Measurements from ENCODE around the gene DLST.

The DLST gene

DNA sequence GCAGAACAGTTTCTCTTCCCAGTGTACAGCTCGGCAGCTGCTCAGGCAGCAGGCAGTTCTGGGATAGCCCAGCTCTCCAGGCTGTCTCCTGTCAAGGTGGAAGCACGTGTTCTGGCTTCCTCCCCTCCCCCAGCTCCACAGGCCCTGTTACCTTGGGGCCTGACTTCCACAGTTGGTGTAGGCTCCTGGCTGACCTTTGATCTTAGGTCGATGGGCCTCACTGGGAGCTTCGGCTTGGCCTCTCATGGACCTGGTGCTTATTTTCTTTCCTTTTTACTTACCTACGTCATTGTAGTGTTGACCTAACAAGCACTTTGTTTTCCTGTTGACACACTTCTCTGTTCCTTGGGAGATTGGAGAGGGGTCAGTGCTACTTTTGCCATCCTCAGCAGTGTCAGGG, 17.0 kb downstream of the DLST start:
- DNase-seq, result no peak

DNA sequence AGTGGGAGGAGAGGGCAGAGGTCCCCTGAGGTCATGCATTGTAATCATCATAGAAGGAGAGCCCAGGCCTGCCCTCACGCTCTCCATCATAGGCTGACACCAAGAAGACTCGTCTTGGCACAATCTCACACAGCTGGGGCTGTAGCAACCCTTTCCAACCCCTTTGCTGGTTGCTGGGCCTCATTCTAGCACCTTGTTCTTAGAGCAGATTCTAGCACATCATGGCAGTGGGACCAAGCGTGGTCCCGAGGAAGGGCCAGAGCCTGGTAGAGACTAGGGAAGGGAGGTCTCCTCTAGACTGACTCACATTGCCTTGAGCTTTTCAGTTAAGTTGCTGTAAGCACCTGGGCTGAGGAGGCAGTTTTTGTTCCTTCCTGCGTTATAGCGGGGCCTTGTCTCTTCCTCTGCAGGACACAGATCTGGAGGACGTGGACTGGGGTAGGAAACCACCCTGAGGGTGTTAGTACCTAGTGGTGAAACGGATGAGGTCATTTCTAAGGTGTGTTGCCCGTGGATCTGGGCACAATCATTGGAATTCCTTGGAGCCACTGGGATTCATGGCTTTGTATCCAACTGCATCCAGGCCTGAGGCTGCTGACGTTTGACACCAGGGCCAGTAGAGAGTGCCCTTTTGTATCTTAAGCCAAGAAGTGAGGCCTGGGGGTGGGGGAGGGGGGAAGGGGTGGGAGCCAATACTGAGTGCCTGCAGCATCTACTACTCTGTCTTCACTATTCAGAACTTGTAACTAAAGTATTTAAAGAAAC, 21.4 kb downstream of the DLST start:
- DNase-seq, result no peak

DNA sequence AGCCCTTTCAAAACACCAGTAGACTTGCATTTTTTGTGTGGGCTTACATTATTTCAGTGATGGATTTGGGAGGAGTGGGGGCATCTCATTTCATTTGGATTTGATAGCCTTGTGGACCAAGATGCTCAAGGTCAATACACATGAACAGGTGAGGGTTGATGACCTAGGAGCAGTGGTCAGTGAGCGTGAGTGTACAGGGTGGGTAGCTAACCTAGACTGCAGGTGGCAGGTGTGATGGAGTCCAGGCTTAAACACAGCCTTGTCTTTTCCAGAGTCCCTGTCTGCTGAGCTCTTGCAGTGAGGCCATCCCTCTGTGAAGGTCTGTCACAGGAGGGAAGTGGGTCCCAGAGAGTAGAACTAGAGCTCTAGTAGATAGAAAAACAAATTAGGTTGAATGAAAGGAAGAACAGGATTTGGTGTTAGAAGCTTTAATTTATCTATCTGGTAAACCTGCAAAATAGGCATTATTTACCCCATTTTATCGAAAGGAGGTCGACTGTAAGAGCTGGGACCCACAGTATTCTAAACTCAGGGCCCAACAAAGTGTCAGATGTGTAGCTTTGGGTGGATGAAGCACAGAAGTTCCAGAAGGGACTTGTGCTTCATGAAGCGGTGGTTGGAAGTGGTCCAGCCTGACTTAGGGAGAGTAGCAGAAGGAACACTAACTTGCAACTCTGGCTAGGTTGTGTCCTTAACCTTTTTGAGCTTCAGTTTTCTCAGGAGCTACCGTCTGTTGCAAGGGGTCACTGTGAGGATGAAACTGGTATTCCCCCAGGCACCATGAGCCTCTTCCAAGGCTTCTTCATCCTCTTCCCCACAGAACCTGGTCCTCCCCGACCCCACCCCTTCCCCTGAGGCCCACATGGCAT, 23.2 kb downstream of the DLST start:
- no peak for DNase-seq

DNA sequence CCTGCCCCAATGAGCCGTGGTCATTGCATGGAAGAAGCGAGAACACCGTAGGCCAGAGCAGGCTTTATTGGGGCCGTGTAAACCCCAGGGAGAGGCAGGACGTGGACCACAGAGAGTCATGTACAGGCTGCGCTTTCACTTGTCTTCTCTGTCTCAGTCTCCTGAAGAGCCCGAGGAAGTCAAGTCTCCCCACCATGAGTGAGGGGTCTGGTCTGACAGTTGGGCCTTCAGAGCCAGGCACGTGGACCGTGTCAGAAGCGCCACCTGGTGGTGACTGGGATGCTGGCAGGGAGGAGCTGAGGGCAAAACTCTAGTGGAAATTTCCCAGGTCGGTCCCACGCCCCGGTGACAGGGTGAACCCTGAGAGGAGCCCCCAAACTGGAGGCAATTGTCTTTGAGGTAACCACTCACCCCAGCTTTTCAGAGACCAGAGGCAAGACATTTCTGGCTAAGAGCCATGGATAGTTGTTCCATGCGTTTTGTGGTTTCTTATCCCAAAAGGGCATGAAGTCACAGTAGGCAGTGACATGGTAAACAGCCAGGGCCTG, 24.0 kb downstream of the DLST start:
- DNase-seq, result peak in 1 of 2 experiments; percentile 65

DNA sequence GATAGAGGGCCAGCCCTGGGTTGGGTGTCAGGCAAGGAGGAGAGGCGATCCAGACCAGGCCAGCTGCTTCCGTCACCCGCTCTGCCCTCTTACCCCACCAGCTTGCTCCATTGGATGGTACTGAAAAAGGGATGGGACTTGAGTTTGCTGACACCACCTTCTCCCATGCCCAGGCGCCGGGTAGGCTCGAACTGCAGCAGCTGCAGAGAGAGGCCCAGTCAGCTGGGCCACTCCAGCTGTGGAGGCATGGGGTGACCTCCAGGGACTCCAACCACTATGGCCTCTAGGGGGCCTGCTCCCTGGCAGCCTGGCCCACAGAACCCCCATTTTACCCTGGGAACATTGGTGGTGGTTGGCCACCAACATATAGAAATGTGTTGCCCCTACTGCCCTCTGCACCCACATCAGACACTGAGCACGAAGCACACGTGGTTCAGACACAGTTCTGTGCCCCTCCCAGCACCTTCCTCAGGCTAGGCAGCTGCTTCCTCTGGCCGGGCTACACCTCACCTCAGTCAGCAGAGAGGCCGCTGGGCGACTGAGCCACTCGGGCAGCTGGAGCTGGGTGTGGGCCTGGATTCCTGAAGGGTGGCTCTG, 25.3 kb downstream of the DLST start:
- DNase-seq, result no peak

DNA sequence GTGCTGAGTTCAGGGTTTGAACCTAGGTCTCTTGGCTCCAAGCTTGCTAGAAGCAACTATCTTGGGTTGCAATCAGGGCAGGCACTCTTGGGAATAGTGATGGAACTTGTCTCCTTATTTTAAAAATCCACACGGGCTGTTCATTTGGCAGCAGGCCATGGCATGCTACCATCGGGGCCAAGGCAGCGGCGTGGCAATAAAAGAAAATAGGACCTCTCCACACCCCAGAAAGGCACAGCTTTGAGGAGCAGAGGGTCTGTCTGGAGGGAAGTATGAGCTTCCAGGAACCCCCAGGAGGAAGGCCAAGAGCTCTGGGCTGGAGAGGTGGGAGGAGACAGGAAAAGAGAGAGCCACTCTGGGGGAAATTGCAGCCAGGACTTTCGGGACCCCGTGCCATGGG, 26.0 kb downstream of the DLST start:
- no peak for DNase-seq

DNA sequence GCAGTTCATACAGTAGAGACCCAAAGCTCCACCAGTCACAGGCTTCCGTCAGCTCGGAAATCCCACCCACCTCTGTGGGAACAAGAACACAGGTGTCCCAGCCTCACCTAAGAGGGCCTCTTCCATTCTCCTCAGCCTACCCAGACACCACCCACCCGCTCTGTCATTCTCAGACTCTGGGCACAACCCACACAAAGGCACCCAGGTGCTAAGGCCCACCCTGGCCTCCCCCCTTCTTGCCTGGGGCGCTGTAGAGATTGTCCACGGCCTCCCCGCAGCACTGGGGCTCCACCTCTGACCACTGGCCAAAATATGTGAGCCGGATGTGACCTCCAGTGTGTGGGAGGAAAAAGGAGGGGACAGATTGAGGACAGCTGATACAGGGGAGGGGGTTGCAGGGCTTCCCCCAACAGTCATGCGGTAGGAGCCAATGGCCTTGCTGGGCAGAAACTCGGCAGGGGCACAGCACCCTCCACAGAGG, 27.2 kb downstream of the DLST start:
- no peak for DNase-seq

DNA sequence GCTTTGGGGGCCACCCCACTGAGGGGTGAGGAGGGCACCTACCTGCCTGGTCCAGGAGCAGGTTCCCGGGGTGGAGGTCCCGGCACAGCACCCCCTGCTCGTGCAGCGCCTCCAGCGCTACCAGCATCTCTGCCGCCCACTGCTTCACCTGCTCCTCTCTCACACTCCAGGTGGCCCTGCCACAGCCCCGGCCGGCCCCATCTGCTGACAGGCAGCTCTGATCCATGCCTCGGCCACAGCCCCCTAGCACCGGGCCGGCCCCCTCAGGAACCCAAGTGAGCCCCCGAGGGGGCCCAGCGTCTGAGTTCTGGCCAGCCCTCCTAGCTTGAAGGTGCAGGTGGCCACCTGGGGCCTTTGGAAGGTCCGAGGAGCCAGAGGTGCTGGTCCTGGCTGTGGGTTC, 27.8 kb downstream of the DLST start:
- no peak for DNase-seq

DNA sequence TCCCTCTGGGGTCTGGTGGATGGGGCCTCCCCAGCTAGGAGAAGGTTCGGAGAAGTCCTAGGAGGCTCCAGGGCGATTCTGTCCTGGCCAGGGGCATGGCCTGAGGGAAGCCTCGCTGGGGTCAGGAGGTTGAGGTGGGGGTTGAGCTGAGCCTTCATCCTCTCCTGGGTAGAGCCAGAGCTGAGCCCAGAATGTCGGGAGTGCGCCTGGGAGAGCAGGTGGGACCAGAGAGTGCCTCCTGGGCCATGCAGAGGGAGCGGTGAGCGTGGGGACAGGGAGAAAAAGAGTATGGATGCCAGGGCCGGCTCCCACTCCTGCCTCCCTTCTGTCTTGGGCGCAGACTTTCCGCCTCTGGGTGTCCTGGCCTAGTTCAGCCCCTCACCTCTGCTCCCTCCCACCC, 28.2 kb downstream of the DLST start:
- DNase-seq, result no peak

DNA sequence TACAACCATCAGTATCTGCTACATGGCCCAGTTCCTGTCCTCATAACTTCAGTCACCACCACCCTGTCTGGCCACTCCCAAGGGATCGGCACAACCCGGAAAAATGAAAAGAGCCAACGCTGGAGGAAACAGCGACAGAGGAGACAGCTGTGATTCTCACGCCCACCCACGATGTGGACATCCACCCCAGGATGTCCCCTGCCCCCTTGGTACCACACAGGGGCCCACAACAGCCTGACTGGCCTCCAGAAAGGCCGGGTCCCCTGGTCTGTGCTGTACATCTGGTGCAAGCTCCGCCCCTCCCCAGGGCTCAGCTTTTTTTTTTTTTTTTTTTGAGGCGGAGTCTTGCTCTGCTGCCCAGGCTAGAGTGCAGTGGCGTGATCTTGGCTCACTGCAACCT, 28.8 kb downstream of the DLST start:
- DNase-seq, result no peak

DNA sequence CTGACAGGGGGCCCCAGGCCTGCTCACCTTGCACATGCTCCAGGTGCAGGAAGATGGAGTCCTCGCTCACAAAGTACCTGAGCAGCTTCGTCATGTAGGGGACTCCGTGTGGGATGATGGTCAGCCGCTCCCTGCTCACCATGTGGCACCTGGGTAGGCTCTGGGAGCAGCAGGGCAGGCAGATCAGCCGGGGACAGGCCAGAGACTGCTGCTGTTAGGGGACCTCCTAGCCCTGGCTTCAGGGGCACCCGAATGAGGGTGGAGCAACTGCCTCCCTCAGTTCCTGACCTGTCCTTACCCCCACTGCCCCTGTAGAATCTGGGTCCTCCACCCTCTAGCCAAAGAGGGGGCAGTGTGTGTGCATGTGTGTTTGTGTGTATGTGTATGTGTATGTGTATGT, 29.5 kb downstream of the DLST start:
- DNase-seq, result no peak

DNA sequence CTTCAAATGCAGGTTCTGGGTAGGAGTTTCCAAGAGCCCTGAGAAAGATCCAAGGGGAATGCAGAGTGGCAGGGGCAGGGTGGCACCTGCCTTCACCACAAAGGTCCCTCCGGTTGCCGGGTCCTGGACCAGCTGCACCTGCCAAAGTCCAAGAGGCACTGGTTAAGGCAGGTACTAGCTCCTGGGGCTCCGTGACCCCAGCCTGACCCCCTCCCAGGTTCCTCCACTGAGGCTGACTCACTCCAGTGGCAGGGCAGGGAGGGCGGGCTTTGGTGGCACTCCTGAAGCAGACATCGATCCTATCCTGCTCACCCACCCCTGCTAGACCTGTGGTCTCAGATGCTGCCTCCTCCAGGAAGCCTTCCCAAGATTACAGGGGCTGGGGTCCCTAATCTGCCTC, 30.0 kb downstream of the DLST start:
- DNase-seq, result no peak

DNA sequence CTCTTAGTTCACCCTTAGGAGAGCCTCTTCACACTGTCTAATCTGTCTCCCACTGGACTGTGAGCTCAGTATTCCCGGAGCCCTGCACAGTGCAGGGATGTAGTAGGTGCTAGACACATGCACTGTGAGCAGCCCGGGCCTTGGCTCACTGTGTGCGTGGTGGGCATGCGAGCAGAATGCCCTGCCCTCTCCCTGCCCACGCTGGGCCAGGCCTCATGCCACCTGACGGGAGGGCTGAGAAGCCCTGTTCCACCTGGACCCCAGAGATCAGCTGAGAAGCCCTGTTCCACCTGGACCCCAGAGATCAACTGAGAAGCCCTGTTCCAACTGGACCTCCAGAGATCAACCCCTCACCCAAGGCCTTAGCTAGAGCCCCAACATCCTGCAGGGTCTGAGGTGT, 30.4 kb downstream of the DLST start:
- DNase-seq, result no peak

DNA sequence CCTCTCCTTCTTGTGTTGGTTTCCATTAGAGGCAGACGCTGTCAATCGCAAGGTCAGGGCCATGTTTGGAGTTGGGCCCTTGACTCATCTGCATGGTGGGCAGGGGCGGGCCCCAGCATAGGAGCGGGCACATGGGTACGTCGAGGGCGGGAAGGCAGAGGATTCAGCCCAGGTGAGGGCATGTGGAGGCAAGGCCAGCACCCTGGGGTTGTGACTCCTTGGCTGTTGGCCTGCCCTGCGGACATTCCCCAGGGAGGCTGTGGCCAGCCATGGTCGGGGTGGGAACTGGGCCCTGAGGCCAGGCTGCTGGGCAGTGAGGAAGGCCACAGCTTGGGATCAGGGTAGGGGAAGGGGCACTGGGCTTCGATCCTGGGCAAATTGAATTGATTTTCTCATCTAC, 31.1 kb downstream of the DLST start:
- DNase-seq, result no peak

DNA sequence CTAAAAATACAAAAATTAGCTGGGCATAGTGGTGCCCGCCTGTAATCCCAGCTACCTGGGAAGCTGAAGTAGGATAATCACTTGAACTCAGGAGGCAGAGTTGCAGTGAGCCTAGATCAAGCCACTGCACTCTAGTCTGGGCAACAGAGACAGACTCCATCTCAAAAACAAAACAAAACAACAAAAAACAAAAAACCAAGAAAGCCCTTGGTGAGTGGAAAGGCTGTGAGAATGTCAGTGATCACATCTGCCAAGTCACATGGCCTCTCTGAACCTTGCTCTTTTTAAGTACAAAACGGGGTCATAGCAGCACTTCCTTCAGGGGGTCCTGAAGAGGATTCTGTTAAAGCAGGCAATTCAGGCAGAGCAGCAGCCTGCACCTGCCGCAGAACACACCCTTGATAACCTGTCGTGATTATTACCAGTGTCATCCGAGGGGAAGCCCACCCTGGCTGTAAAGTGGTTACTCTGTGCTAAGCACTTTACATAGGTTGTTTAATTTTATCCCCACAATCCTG, 31.7 kb downstream of the DLST start:
- no peak for DNase-seq

DNA sequence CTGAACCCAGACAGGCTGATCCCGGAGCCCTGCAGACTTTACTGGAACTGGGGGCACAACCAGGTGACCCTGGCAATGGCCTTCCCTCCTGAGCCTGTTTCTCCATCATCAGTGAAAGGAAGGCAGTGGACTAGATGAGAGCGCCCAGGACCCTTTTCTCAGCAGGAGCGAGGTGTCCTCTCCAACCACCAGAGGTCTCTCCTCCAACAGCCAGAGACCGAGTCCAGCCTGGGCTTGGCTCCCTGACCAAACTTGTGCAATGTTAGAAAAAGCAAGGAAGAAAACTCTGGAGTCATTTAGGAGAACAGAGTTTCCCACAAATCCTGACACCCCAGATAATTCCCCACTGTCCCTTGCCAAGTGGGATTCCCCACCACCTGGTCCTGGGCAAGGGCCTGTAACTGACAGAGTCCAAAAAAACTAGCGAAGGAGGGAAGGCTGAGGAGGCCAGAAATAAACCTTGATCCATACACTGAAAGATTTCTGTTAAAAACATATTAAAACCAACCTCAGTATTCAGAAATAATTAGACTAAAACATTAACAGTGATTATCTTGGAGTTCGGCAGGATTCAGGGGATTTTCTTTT, 32.4 kb downstream of the DLST start:
- peak in 1 of 2 experiments; percentile 39 for DNase-seq

DNA sequence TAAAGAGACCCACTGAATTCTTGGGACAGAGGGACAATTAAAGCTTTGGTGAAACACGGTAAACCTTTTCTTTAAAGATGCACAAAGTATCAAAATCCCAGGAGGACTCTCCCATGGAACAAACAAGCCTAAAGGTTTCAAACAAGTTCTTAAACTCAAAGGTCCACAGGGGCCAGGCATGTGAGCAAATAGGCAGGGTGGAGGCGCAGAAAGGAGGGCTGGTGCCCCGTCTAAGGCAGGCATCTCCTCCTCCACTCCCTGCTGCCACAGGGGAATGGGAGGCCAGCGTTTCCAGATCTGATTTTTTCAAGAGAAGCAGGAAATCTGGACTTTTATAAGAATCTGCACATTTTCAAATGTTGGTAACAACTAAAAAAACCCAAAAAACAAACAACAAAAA, 33.7 kb downstream of the DLST start:
- no peak for DNase-seq

DNA sequence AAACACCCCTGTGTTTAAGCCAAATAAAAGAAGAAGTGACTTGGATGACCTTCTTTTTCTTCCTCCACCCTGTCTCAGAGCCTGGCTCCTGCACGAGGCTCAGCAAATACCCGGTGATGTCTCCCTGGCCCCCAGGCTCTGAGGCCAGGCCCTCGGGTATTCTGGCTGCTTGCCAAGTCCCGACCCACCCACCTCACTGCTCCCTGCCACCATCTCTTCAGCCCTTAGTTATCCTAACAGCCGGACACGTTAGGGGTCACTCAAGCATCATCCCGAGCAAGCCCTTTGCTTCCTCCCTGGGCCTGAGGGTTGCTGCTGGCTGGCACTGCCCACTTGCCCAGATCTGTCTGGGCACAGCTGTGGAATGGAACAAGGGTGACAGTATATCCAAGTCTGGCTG, 34.1 kb downstream of the DLST start:
- DNase-seq, result no peak

DNA sequence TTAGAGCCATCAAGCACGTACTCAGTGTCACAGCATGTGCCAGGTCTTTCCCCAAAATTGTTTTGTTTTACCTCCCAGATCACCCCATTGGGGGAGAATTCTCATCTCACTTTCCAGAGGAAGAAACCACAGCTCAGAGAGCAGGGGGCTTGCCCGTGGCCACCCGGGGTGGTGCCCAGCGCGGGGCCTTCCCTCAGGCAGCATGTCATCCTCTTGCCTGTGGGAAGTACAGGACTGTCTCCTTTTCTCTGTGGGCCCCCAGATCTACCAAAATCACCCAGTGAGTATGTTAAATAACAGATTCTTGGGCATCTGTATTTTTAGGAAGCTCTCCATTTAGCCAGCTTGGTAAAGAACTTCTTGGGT, 35.4 kb downstream of the DLST start:
- no peak for DNase-seq

DNA sequence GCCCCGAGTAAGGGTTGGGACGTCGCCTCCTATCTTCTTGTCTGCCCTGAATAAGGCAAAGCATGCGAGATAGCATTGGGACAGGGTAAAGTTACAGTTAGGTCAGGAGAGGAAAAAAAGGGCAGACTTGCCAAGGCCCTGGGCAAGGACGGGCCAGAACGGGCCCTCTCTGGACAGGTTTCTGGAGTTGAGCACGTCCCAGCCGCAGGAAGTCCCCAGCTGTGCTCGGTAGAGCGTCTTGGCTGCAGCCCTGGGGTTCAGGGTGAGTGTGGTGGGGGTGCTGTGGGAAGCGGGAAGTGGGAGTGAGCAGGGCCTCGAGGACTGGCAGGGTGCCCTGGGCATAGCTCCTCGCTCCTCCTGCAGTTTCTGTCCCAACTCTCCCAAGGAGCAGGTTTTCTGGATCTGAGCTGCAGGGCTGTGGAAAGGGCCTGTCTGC, 35.9 kb downstream of the DLST start:
- DNase-seq, result no peak

DNA sequence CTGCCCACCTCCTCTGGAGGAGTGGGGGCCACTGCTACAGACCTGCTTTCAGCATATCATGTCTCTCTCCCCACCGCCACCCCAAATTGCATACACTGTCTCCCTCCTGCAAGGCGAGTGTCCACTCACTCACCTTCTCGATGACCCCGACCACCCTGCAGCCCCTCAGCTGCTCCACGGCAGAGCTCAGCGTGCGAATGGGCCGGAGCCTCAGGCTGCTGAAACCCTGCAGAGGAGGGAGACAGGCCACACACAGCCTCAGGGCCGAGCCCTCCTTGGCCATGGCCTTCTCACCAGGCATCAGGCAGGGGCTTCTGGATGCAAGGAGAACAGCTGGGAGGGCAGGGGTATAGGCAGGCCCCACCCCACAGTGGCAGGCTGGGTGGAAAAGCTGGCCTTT, 36.7 kb downstream of the DLST start:
- DNase-seq, result no peak

DNA sequence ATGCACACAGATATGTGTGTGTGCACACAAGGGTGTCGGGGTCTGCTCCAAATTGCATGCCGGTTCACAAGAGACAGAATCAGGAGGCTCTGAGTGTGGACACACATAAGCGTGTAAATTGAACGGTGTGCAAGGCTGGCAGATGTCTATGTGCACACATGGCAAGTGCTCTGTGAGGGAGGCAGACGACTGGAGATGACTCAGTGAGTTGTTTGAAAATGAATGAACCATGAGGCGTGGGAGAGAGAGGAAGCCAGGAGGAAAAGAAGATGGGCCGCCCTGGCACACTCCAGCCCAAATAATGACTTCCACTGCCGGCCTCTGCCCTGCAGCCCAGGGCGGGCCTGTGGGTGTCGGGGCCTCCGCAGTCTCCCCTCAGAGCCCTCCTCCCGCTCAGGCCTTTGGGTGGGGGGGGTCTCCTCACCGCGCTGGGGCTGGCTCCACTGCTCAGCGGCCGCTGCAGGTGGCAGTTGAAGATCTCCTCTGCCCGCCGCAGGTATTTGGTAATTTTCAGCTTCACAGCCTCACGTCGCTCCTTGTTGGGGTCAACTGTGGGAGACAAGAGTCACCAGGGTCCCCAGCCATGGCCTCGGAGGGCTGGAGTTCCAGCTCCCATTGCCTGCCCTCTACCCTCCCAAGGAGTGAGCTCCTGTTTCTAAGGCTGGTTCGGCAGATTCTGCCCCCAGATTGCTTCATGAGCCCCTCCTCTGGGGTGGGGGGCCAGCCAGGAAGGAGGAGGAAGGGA, 37.9 kb downstream of the DLST start:
- no peak for DNase-seq

All from NCI-H526 (cell line).